Testis (tissue), 3 donors: ENCODE data around the gene RMDN2. TPM values are rescaled to one million over a fixed set of nuclear protein-coding genes. Genes with fewer than 3 reads are reported as not detected.

Source experiments
- DNase-seq: peaks from one replicate; pipeline ENCODE4 v3.0.0-alpha.2; 2019
- H3K27ac ChIP-seq, 2 donors: fragments of 200-600 bp; sonication (generic); one replicate each; pipeline ENCODE4 v1.5.1; 2019
- H3K27me3 ChIP-seq: fragments of 200-600 bp; sonication (generic); one replicate; pipeline ENCODE4 v1.5.1; 2019
- H3K36me3 ChIP-seq: fragments of 200-600 bp; sonication (generic); one replicate; pipeline ENCODE4 v1.5.1; 2017; ENCODE audit warnings: low read depth; ENCODE audit errors: missing control alignments
- H3K4me1 ChIP-seq: fragments of 200-600 bp; sonication (generic); one replicate; pipeline ENCODE4 v1.5.1; 2019
- H3K4me3 ChIP-seq, 2 donors: fragments of 200-600 bp; sonication (generic); one replicate each; pipeline ENCODE4 v1.5.1; 2017 to 2019
- H3K9me3 ChIP-seq: fragments of 200-600 bp; sonication (generic); one replicate; pipeline ENCODE4 v1.5.1; 2017
- CTCF ChIP-seq, 3 experiments: fragments of 450-650 bp in 2 of 3; fragments of 200-600 bp in 1 of 3; sonication (generic) in 1 of 3; IDR thresholded peaks; one replicate each; pipeline ENCODE4 v1.5.1; 2016 to 2019; ENCODE audit warnings: antibody characterized with exemption in 3 of 3, mild to moderate bottlenecking in 2 of 3, moderate library complexity in 1 of 3
- POLR2A ChIP-seq: fragments of 450-650 bp; IDR thresholded peaks from one replicate; pipeline ENCODE4 v1.6.1; 2017; ENCODE audit warnings: antibody characterized with exemption, mild to moderate bottlenecking, moderate library complexity
- WGBS, 2 donors: methylation state at CpG; one replicate each; pipeline ENCODE4 v1.1.5; 2018; 5-methylcytosine and 5-hydroxymethylcytosine counted together
- intact Hi-C: fragments of 100-400 bp; cut with DNase I; formaldehyde crosslinking; loops from one replicate; pipeline ENCODE4 v1.15.1; 2023; ENCODE audit warnings: low total_unique reads
- polyA plus RNA-seq: library from polyadenylated mRNA; stranded (reverse); fragments of 350-450 nt; fragmentation: Illumina TruSeq; extraction: RNeasy Lipid Tissue Mini Kit (QIAGEN cat#74804); gene quantifications from one replicate; pipeline ENCODE4 v1.2.3, GENCODE V29; 2014; ENCODE audit warnings: low read depth, low replicate concordance; ENCODE audit not compliant: insufficient read depth
- total RNA-seq, 2 donors: library from RNA; depleted of rRNA; stranded (reverse); fragments of >200 nt; gene quantifications; one replicate each; pipeline ENCODE4 v1.2.3, GENCODE V29; 2016

RMDN2 gene
- total and polyA plus RNA-seq, 3 donors from 2014 or later, result 22.8 to 34.9 (median 31.6) TPM

GRCh38 chr2:37916512-37917082, 8.5 kb upstream of the RMDN2 start:
- H3K4me1 ChIP-seq, result no peaks in the 10 kb centered on the region

GRCh38 chr2:37917281-37918228, 7.5 kb upstream of the RMDN2 start:
- no peak overlapping the region for H3K4me3 ChIP-seq
- no peaks in the 10 kb centered on the region for H3K36me3 ChIP-seq
- DNase-seq, result no peak
- no peaks in the 10 kb centered on the region for H3K4me1 ChIP-seq
- no peaks in the 10 kb centered on the region for H3K9me3 ChIP-seq
- TF ChIP-seq POLR2A (no peak), CTCF (IDR thresholded peaks at IDR 0.05) (no peak)
- no peak overlapping the region for H3K27ac ChIP-seq
- intact Hi-C loops, result no loop called here
- WGBS, 2 donors, result 82% methylated on average over 9 of the region's 9 CpGs
- no peaks in the 10 kb centered on the region for H3K27me3 ChIP-seq

More at GRCh38 chr2:37916512-37917082, 8.5 kb upstream of the RMDN2 start:
- Histone ChIP-seq H3K27me3 (no peaks in the 10 kb centered on the region), H3K27ac (no peak overlapping the region), H3K36me3 (no peaks in the 10 kb centered on the region), H3K9me3 (no peaks in the 10 kb centered on the region), H3K4me3 (no peak overlapping the region)
- DNase-seq, result peak; percentile 70
- intact Hi-C loops, result no loop called here
- TF ChIP-seq CTCF (IDR thresholded peaks at IDR 0.05) (no peak), POLR2A (no peak)
- WGBS, 2 donors, result 56 to 57% methylated on average over 3 of the region's 3 CpGs

GRCh38 chr2:37918742-37919186, 6.3 kb upstream of the RMDN2 start:
- Histone ChIP-seq H3K27me3 (no peaks in the 10 kb centered on the region), H3K27ac (no peak overlapping the region), H3K9me3 (no peaks in the 10 kb centered on the region), H3K4me1 (no peaks in the 10 kb centered on the region), H3K36me3 (no peaks in the 10 kb centered on the region), H3K4me3 (no peak overlapping the region)
- no peak for TF ChIP-seq POLR2A
- DNase-seq, result no peak
- intact Hi-C loops, result no loop called here

GRCh38 chr2:37919631-37920032, 5.5 kb upstream of the RMDN2 start:
- no peaks in the 10 kb centered on the region for H3K4me1 ChIP-seq
- H3K27ac ChIP-seq, result no peak overlapping the region
- TF ChIP-seq POLR2A, result no peak
- no peak for TF ChIP-seq CTCF (IDR thresholded peaks at IDR 0.05)
- no peak overlapping the region for H3K4me3 ChIP-seq
- H3K36me3 ChIP-seq, result no peaks in the 10 kb centered on the region
- H3K9me3 ChIP-seq, result no peaks in the 10 kb centered on the region
- intact Hi-C loops, result no loop called here
- WGBS, 2 donors, result 70 to 88% methylated on average over 2 of the region's 2 CpGs
- no peaks in the 10 kb centered on the region for H3K27me3 ChIP-seq
- peak; percentile 70 for DNase-seq

- Histone ChIP-seq H3K36me3 (no peaks in the 10 kb centered on the region), H3K4me1 (no peaks in the 10 kb centered on the region), H3K27me3 (no peaks in the 10 kb centered on the region), H3K27ac (no peak overlapping the region), H3K4me3 (no peak overlapping the region), H3K9me3 (no peaks in the 10 kb centered on the region)
- DNase-seq, result no peak
- intact Hi-C loops, result no loop called here
- no peak for TF ChIP-seq POLR2A
- TF ChIP-seq CTCF (IDR thresholded peaks at IDR 0.05), result no peak
- 68 to 69% methylated on average over 5 of the region's 5 CpGs for WGBS, 2 donors
Measured at GRCh38 chr2:37920570-37920969, 4.5 kb upstream of the RMDN2 start.
